Gastrocnemius medialis (tissue), 4 donors: Measurements from ENCODE around the gene NKD1. TPM values are rescaled to one million over a fixed set of nuclear protein-coding genes. Genes with fewer than 3 reads are reported as not detected.

ENCODE experiments used
- ATAC-seq, 2 donors: fragments of 150-250 bp; one replicate each; pipeline ENCODE4 v1.9.1; 2016
- DNase-seq, 2 donors: peaks; one replicate each; pipeline ENCODE4 v3.0.0-alpha.2; 2019
- H3K27ac ChIP-seq, 4 donors: fragments of 200-600 bp; sonication (generic); 1 replicate in 1 of 4; 2 replicates in 3 of 4; pipeline ENCODE4 v1.5.1; 2016 to 2018; ENCODE audit warnings: mild to moderate bottlenecking in 2 of 4, moderate library complexity in 1 of 4
- H3K27me3 ChIP-seq, 3 donors: fragments of 200-600 bp; sonication (generic) in 2 of 3; 1 replicate in 1 of 3; 2 replicates in 2 of 3; pipeline versions ENCODE4 v1.5.1 to v1.6.0; 2016 to 2019; ENCODE audit warnings: mild to moderate bottlenecking in 1 of 3, moderate library complexity in 1 of 3
- H3K36me3 ChIP-seq, 2 donors: fragments of 200-600 bp; sonication (generic) in 1 of 2; one replicate each; pipeline ENCODE4 v1.5.1; 2017 to 2018
- H3K4me1 ChIP-seq, 2 donors: fragments of 200-600 bp; sonication (generic) in 1 of 2; one replicate each; pipeline ENCODE4 v1.5.1; 2016 to 2017; ENCODE audit warnings: mild to moderate bottlenecking in 2 of 2
- H3K4me3 ChIP-seq, 4 donors: fragments of 200-600 bp; sonication (generic) in 3 of 4; 1 replicate in 1 of 4; 2 replicates in 3 of 4; pipeline ENCODE4 v1.5.1; 2016 to 2019; ENCODE audit warnings: mild to moderate bottlenecking in 2 of 4
- H3K9me3 ChIP-seq, 3 donors: fragments of 200-600 bp; sonication (generic) in 2 of 3; 1 replicate in 1 of 3; 2 replicates in 2 of 3; pipeline ENCODE4 v1.5.1; 2016 to 2019
- CTCF ChIP-seq, 5 experiments: fragments of 450-650 bp in 3 of 5; fragments of 200-600 bp in 2 of 5; sonication (generic) in 2 of 5; IDR thresholded peaks in 4 of 5; conservative IDR thresholded peaks in 1 of 5; 1 replicate in 4 of 5; 2 replicates in 1 of 5; pipeline ENCODE4 v1.5.1; 2016 to 2019; ENCODE audit warnings: antibody characterized with exemption in 5 of 5, mild to moderate bottlenecking in 3 of 5, moderate library complexity in 3 of 5
- POLR2A ChIP-seq, 2 donors: fragments of 450-650 bp; IDR thresholded peaks; one replicate each; pipeline ENCODE4 v1.6.1; 2017; ENCODE audit warnings: antibody characterized with exemption in 2 of 2, mild to moderate bottlenecking in 2 of 2, moderate library complexity in 2 of 2
- in situ Hi-C, 4 donors: fragments of 200-750 bp; cut with MboI; loops; one replicate each; pipeline versions ENCODE4 v1.15.0 to v1.8.0; 2017; ENCODE audit warnings: low sequenced_read_pairs in 4 of 4
- intact Hi-C: fragments of 100-400 bp; cut with DNase I; formaldehyde crosslinking; loops from one replicate; pipeline ENCODE4 v1.15.1; 2023; ENCODE audit warnings: low total_unique reads
- total RNA-seq, 4 donors: library from RNA; depleted of rRNA; stranded (reverse); fragments of >200 nt; gene quantifications; one replicate each; pipeline versions ENCODE4 v1.1.0 to v1.2.3, GENCODE V29; 2016

The NKD1 gene
- total RNA-seq, 4 donors from 2014 or later, result 0.10 to 0.75 (median 0.19) TPM

GRCh38 chr16:50637716-50638602 is 89.8 kb downstream of the NKD1 start:
- no peaks in the 10 kb centered on the region for H3K36me3 ChIP-seq
- no peak overlapping the region for H3K4me3 ChIP-seq
- no peaks in the 10 kb centered on the region for H3K4me1 ChIP-seq
- no peaks in the 10 kb centered on the region for H3K27me3 ChIP-seq
- intact Hi-C loops (no loop called here), in situ Hi-C loops (no loop called here)
- TF ChIP-seq CTCF (IDR thresholded peaks at IDR 0.05 in 4 of 5, conservative IDR thresholded peaks at IDR 0.05 in 1 of 5) (no peak), POLR2A (IDR thresholded peaks at IDR 0.05) (no peak)
- DNase-seq (no peak), ATAC-seq (no peak)
- no peaks in the 10 kb centered on the region for H3K9me3 ChIP-seq
- no peak overlapping the region for H3K27ac ChIP-seq

- H3K27ac ChIP-seq, result no peak overlapping the region
- intact Hi-C loops, result no loop called here
- no peak for TF ChIP-seq CTCF (IDR thresholded peaks at IDR 0.05 in 4 of 5, conservative IDR thresholded peaks at IDR 0.05 in 1 of 5)
- TF ChIP-seq POLR2A (IDR thresholded peaks at IDR 0.05), result no peak
- H3K27me3 ChIP-seq, result no peaks in the 10 kb centered on the region
- no peaks in the 10 kb centered on the region for H3K9me3 ChIP-seq
- H3K4me1 ChIP-seq, result no peaks in the 10 kb centered on the region
- H3K36me3 ChIP-seq, result no peaks in the 10 kb centered on the region
- no peak for DNase-seq
- ATAC-seq, result no peak
- in situ Hi-C loops, result no loop called here
- no peak overlapping the region for H3K4me3 ChIP-seq
Observed at GRCh38 chr16:50638816-50639670, 90.8 kb downstream of the NKD1 start.

- H3K9me3 ChIP-seq, result no peaks in the 10 kb centered on the region
- no peaks in the 10 kb centered on the region for H3K4me1 ChIP-seq
- no peaks in the 10 kb centered on the region for H3K27me3 ChIP-seq
- no peak for TF ChIP-seq POLR2A (IDR thresholded peaks at IDR 0.05)
- TF ChIP-seq CTCF (IDR thresholded peaks at IDR 0.05 in 4 of 5, conservative IDR thresholded peaks at IDR 0.05 in 1 of 5), result no peak
- ATAC-seq (no peak), DNase-seq (no peak)
- no peak overlapping the region for H3K4me3 ChIP-seq
- no peak overlapping the region for H3K27ac ChIP-seq
- intact Hi-C loops (no loop called here), in situ Hi-C loops (no loop called here)
- no peaks in the 10 kb centered on the region for H3K36me3 ChIP-seq
Observed at GRCh38 chr16:50640391-50640790, 92.2 kb downstream of the NKD1 start.

GRCh38 chr16:50640919-50641817 is 93.0 kb downstream of the NKD1 start:
- in situ Hi-C loops, result no loop called here
- ATAC-seq (no peak), DNase-seq (no peak)
- Histone ChIP-seq H3K27ac (no peak overlapping the region), H3K27me3 (no peaks in the 10 kb centered on the region), H3K9me3 (no peaks in the 10 kb centered on the region), H3K36me3 (no peaks in the 10 kb centered on the region), H3K4me3 (no peak overlapping the region), H3K4me1 (no peaks in the 10 kb centered on the region)
- no peak for TF ChIP-seq CTCF (IDR thresholded peaks at IDR 0.05 in 4 of 5, conservative IDR thresholded peaks at IDR 0.05 in 1 of 5)
- no peak for TF ChIP-seq POLR2A (IDR thresholded peaks at IDR 0.05)
- intact Hi-C loops, result no loop called here
